Stimulated activated CD8-positive, alpha-beta memory T cell treated with anti-CD3 and anti-CD28 coated beads, Interleukin-4, amount 100 ng/mL, for 48 hours (primary cell): Measurements from ENCODE around the gene C11orf58.

Experiments used
- DNase-seq: peaks from one replicate; pipeline ENCODE4 v3.0.0-alpha.2; 2020

Gene C11orf58

DNA sequence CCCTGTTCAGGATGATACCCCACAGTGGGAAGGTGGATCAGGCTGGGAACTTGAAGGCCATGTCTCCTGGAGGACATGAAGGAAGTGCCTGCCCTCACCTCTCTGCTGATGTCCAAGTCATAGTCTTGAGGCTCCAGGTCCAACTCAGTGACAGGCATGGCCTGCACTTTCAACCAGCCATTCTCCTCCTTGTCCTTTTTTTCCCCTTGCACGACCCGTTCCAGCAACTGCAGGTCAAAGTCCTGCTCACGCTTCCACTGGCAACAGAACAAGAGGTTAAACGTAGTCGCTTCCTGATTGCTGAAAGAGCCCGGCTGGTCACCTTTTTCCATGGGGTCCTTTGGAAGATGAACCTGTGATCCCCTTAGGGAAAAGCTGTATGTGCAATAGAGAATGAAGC is 47.7 kb downstream of the C11orf58 start:
- DNase-seq = no peak

- no peak for DNase-seq
These were observed 48.7 kb downstream of the C11orf58 start for GRCh38 chr11:16787035-16787742.

- peak; percentile 80 for DNase-seq
These were observed 50.0 kb downstream of the C11orf58 start for GRCh38 chr11:16788141-16789062.

- no peak for DNase-seq
These were observed 50.6 kb downstream of the C11orf58 start for GRCh38 chr11:16789063-16789420.

- no peak for DNase-seq
These were observed 51.4 kb downstream of the C11orf58 start for GRCh38 chr11:16789560-16790485.

DNA sequence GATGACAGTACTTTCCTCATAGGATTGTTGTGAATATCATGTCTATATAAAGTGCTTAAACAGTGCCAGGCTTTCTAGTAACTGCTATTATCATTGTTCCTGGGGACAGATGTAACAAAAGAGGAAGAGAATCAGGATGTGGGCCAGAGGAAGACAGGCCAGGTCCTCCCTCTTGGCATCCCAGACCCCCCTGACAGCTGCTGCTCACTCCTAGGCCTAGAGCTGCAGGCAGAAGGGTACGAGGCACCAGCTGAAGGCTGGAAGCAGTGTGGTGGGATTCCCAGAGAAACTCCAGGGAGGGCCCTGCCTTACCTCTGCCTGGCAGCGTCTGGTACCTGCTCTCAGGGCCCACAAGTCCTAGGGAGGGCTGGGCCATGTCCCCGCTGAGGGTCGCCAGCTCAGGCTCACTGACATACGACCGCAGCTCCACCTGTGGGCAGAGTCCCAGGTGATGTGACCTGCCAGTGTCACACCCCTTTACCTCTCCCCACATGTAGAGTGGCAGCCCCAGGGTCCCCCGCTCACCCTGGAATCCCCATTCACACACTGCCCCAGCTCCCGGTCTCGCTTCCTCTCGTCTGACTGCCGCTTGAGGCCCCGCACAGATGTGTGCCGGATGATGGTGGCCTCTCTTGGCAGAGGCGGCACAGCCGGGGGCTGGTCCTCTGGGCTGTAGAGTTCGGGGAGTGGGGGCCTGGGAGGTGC is 52.2 kb downstream of the C11orf58 start:
- DNase-seq = no peak

DNA sequence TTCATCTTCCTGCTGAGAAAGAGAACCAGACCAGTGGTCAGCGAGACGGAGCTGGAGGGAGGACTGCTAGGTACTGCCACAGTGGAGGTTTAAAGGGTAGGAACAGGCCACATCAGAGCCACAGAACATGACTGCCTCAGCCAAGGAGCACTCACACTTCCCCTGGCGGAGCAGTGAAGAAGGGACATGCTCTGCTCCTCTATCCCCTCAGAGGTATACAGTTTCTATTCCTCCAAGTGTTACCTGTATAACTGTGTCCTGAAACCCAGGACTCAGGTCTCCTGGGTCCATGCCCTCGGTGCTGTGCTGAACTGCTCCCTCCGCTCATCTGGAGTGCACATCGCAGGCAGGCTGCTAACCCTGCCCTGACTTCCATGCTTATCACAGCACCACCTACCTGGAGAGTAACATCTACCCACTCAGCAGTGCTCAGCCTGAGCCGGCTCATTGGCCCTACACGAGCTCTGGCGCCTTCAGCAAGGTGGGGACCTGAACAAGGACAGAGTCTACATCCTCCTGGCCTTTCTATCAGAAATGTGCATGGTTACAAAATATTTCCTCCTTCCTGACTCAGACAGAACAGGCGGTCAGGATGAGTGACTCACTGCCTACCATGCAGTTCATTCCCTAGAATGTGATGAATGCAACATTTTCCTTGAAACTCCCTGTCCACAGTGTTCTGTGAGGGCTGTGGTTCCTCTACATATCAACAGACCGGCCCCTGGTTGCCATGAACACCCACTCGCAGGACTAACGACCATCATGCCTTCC is 52.9 kb downstream of the C11orf58 start:
- DNase-seq = no peak

DNA sequence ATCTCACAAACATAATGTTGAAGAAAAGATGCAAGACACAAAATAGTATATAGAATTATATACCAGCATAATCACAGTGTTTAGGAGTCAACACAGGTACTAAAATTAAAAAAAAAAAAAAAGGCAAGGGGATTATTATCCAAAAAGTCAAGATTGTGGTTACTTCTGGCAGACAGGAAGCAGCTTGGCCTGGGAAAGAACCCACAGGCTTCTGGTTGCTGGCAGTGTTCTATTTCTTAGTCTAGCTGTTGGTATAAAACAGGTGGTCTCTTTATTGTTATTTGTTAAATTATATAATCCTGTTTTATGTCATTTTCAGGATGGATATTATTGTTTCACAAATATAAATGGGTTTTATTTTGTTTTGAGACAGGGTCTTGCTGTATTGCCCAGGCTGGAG is 54.0 kb downstream of the C11orf58 start:
- DNase-seq = no peak

DNA sequence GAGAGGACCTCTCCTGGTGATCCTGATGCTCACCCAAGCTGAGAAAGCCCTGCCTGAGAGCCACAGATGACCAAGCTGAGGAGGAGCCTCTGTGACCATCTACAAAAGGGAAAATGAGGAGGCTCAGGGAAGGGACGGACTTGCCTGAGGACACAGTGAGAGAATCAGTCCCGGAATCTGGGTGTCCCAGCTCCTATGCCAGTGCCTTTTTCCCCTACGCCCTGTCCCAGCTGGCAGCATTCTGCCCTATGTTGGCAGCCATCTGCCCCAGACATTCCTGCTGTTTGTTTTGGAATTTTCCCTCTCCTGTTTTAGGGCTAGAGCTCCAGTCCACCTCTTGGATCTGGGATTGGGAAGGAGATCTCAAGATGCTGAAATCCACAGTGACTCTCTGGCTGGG is 54.6 kb downstream of the C11orf58 start:
- no peak for DNase-seq

GRCh38 chr11:16793511-16793910 is 55.1 kb downstream of the C11orf58 start:
- no peak for DNase-seq

GRCh38 chr11:16794047-16794818 is 55.8 kb downstream of the C11orf58 start:
- DNase-seq = no peak

DNA sequence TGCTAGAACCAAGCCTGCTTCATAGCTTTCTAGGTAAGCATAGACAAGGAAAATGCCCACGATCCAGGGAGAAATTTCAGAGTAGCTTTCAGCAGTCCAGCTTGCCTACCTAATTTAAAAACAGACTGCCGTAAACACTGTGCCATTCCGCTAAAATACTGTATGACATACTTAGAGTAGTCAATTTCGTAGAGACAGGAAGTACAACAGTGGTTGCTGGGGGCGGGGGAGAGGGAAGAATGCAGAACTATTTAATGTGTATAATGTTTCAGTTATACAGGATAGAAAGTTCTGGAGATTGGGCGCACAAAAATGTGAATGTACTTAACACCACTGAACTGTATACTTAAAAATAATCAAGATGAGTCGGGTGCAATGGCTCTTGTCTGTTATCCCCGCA is 56.7 kb downstream of the C11orf58 start:
- no peak for DNase-seq

GRCh38 chr11:16796311-16796710 is 57.9 kb downstream of the C11orf58 start:
- no peak for DNase-seq

GRCh38 chr11:16797776-16798175 is 59.3 kb downstream of the C11orf58 start:
- no peak for DNase-seq

GRCh38 chr11:16799221-16799620 is 60.8 kb downstream of the C11orf58 start:
- DNase-seq = no peak

DNA sequence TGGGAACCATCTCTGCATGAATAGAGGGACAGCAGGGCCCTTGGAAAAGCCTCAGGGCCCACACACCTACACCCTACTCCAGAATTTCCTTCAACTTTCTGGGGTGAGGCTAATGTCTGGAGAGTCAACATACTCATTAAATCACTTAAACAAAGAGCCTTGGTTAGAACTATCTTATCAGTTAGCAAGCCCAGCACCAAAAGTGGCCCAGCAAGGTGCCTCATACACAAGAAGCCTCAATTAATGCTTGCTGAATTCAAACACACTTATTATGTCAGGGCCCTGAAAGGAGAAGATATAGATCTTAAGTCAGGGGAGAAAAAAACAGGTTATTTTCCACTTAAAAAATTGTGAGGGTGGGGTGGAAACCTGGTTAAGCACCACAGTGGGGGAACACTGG is 61.4 kb downstream of the C11orf58 start:
- DNase-seq = no peak

GRCh38 chr11:16800382-16800781 is 61.9 kb downstream of the C11orf58 start:
- no peak for DNase-seq

DNA sequence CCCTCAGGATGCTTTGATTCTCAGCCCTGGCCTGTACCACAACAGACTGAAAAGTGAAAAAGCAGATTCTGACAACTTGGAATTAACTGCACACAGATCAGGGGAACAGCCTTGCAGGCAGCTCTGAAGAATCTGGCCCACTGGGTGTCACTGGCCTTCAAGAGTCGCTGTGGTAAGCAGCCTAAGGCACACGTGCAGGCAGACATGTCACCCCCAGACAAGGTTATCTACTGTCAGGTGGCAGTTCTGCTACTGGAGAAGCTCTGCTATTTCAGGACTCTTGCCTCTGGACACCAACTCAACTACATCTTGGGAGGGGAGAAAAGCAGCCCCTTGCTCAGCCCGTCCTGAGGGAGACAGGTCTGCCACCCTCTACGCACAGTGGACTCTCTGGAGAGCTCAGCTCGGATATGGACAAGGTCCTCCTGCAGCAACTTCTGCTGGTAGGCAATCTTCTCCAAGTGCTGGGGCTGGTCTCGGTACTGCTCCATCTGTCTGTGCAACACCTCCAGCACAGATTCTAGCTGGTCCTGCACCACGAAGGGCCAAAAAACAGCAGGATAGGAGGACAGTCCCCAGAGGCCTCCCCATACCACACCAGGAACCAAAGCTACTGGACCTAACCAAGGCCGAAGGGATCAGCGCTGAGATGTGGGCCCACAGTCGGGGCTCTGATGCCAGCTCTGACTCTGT is 63.0 kb downstream of the C11orf58 start:
- no peak for DNase-seq

DNA sequence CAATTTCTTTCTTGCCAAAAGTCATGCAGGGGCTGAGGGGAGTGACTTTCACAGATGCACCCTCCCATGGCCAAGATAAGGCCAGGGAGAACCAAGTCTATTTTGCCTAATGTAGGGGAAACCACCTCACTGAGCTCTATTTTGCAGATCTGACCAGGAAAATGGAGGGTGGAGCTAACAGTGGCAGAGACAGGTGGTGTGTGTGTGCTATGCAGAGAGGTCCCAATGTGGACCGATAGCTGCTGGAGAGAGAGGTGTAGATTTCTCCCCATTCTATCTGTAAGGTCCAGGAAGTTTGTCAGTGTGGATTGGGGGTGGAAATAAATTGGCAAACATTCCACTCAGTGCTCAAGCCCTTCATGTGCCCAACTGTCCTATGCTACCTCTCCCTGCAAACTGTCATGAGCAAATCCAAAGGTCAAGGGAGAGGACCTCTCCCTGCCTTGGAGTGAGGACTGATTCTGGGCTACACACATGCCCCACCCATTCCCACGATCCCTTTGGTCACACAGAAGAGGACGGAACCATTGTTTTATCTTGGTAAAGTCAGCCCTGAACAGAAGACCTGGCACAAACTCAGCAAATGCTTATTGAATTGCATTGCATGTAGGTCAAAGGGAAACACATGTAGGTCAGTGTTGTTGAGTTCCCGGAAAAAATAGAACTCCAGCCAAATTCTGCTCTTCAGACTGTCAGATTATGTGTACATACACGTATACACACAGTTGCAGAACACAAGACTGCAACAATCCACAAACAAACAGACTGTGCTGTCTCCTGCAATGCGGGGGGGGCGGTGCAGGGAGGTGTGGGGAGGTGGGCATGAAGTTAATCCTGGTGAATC is 65.9 kb downstream of the C11orf58 start:
- DNase-seq = no peak
